Left renal pelvis (tissue), 4 donors: Measurements from ENCODE around the gene MGLL. TPM values are rescaled to one million over a fixed set of nuclear protein-coding genes. Genes with fewer than 3 reads are reported as not detected.

Experiments used
- DNase-seq, 4 donors: peaks; one replicate each; pipeline ENCODE4 v3.0.0-alpha.2; 2013; ENCODE audit warnings: low read depth in 4 of 4, low spot score in 3 of 4
- polyA plus RNA-seq, 4 donors: library from polyadenylated mRNA; unstranded; fragments of 120-200 nt; gene quantifications; one replicate each; pipeline ENCODE4 v1.2.1, GENCODE V29; 2013; ENCODE audit not compliant: insufficient read length in 4 of 4

The MGLL gene
- 10 to 100 TPM; 12.3 to 27.3 (median 24.2) TPM for polyA plus RNA-seq

- DNase-seq, result no peak
Measured at GRCh38 chr3:127822041-127822681, at the start of gene MGLL. Gene MGLL (minus strand): TSS chr3:127822515. CDS start chr3:127822318, 197 bp downstream.

DNA sequence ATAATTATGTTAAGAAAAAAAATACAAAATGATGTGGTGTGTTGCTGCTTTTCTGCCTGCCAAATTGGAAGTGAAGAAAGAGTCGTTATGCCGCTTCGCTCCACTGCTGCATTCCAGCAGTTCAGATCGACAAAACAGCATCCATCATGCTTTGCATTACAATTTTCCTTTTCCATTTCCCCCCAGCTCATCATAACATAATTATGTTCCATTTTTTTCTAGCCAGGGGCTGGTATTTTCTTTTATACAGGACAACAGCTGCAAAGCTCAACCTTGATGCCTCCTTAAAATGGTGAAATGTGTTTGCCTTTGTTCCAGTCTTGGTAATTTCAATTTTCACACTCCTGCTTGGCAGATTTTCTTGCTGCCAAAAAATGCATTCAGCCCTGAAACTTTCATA lies 47.8 kb upstream of the MGLL start:
- no peak for DNase-seq

DNA sequence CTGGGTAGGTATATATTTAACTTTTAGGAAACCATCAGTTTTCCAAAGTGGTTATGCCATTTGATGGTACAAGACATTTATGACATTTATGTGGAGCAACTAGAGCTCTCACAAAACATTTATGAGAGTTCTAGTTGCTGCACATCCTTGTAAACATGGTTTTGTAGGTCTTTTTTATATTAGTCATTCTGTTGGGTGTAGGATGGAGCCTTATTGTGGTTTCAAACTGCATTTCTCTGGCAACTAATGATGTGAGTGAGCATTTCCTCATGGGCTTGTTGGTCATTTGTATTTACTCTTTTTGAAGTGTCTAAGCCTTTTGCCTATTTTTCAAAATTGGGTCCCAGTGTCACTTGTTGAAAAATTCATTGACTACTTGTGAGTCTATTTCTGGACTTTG lies 45.7 kb upstream of the MGLL start:
- no peak for DNase-seq

GRCh38 chr3:127867412-127867811 lies 45.1 kb upstream of the MGLL start:
- DNase-seq, result no peak

GRCh38 chr3:127865941-127866340 lies 43.6 kb upstream of the MGLL start:
- no peak for DNase-seq

DNA sequence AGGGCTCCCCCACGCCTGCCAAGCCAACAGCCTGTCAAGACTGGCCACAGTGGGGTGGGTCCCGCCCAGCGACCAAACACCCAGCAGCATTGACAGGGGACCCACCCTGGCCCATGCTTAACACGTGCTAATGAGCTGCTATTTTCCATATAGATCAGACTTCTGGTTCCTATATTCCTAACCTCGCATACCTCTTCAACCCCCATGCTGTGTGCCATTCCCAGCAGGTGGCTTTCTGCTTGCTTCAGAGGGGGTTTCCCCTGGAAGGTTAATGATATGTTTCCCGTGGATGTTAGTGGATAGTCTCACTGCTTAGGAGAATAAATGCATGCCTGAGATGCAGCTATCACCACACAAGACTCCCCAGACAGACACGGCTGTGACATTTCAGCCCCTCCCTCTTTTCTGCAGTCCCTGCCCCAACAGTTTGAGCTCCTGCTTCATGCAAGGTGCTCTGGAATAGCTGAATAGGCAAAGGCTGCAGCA lies 37.9 kb upstream of the MGLL start:
- DNase-seq, result no peak

- no peak for DNase-seq
Measured at GRCh38 chr3:127859730-127860129, 37.4 kb upstream of the MGLL start.

GRCh38 chr3:127858937-127859336 lies 36.6 kb upstream of the MGLL start:
- DNase-seq, result no peak

- no peak for DNase-seq
Measured at GRCh38 chr3:127858521-127858920, 36.2 kb upstream of the MGLL start.

- DNase-seq, result no peak
Measured at GRCh38 chr3:127857333-127857732, 35.0 kb upstream of the MGLL start.

DNA sequence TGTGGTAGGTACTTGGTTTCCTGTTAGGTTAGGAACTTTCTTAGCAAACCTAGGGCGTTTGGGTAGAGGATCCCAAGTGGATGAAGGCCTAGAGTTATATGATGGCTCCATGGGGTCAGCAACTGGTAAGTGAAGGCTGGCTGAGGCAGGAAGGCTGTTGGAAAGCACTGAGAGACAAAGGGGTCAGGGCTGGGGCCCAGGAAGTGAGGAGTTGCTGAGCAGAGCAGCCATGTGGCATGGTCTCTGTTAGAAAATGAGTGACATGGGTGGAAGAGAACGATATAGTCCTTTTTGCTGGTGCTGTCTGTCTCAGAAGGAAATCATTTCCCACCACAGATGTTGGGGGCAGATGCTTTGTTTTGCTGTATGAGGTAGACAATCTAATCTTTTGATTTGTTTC lies 34.5 kb upstream of the MGLL start:
- DNase-seq, result no peak

- no peak for DNase-seq
Measured at GRCh38 chr3:127855246-127855645, 32.9 kb upstream of the MGLL start.

GRCh38 chr3:127853681-127854080 lies 31.4 kb upstream of the MGLL start:
- DNase-seq, result no peak

GRCh38 chr3:127851899-127852298 lies 29.6 kb upstream of the MGLL start:
- DNase-seq, result no peak

- no peak for DNase-seq
Measured at GRCh38 chr3:127849368-127849767, 27.1 kb upstream of the MGLL start.

DNA sequence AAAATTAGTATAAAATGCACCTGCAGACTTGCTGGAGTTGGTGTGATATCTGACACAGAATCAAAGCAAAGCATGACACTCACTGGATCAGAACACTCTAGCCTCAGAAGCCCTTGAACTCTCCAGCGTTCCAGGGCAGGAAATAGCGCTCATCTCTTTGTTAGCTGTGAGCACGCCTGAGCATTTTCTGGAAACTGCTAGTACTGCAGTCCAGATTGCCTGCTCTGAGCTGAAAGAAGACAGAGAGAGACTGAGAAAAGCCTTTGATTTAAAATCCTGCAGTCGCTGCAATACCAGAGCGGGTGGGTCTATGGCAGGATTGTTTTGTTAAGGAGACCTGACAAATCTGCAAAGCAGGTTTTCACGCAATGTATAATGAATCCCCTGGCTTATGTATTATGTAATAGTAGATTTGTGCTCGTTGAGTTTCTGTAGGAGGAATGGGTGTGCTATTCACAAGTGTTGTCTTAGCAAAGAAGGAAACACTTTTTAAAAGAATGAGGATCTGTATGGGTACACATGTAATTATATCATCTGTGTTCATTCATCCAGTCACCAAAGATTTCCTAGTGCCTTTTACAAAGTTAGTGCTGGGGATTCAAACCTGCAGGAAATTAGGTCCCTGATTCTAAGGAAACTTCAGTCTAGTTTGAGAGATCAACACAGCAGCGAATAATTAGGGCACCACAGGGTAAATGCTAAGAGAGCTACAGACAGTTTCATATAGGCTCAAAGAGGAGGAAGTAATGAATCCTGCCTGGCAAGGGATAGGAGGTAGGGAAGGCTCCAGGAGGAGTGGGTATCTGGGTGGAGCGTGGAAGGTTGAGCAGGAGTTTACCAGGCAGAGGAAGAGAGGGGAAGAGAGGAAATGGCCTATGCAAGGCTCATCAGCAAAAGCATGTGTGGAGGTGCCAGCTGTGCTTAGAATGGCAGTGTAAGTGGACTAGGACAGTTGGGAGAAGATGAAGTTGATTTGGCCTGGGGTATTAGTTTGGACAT lies 26.1 kb upstream of the MGLL start:
- DNase-seq, result no peak

DNA sequence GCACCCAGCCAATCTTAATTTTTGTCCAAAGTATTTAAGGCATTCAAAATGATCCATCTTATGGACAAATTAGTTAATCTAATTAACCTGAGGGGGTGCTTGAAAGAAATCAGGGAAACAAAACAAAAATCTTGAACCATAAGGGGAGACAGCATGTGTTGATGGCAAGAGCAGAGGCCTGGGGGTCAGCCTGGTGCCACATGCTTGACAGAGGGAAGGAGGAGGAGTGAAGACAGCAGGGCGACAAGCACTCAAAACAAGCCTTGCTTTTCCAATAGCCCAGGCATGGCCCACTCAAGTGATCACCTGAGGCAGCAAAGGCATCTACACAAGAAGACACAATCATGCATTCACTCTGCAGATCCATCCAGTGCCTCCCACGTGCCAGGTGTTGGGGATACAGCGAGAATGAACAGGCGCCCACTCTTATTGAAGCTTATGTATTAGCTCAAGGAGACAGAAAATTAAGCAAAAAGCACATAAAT lies 25.0 kb upstream of the MGLL start:
- DNase-seq, result no peak

DNA sequence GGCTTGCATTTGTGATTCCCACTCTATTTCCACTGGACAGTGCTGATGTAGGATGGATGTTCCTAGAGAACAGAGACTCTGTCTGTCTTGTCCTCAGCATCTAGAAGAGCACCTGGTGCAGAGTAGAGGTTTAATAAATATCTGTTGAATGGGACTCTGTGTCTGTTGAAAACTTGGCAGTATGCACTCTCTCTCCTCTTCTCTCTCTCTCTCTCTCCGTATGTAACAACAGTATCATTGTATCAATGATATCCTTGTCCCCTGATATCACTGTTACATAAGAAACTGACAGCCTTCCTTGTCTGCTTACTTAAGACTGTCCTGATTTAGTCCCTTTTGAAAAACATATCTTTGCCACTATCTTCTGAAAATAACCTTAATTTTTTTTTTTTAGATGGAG lies 24.3 kb upstream of the MGLL start:
- no peak for DNase-seq

DNA sequence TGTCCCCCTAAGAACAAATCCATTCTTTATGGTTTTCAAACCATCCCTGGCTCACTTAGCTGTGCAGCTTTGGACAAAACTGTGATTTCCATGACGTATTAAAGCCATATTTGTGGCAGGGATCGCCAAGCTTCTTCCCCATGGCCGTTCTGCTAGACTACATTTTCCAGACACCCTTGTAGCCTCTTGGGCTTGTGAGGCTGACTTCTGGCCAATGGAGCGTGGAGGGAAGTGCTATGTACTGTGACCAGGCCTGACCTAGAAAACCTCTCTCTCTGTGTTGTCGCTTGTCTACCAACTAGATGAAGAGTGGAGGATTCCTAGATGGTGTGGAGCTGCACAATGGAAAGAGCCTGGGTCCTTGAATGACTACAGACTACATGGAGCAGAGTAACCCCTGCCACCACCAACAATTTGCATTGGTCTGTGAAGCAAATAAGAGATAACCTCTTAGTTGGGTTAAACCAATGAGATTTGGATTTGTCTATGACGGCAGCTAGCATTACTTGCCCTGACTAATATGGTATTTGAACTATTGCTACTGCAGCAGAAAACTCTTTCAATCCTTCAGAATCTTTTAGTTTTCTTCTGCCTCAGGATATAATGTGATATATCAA lies 22.1 kb upstream of the MGLL start:
- DNase-seq, result no peak

DNA sequence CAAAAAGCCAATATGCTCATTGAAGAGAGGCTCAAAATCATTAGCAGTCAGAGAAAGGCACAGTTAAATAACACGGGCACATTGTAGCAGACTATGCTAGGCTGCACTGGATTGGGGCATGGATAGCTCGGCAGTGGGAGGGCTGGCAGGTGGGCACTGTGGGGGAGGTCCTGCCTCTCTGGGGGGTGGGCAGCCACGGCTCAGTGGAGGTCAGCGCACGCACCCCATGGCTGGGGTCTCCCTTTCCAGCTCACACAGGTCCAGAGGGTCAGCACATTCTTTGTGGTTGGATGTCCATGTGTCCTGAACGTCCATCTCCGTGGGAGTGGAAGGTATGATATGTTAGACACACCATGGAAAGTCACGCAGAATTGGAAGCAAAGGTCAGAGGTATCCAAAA lies 18.4 kb upstream of the MGLL start:
- no peak for DNase-seq

GRCh38 chr3:127839099-127839498 lies 16.8 kb upstream of the MGLL start:
- no peak for DNase-seq
